ENCODE data around the gene TAF9B. TPM values are rescaled to one million over a fixed set of nuclear protein-coding genes. Genes with fewer than 3 reads are reported as not detected.

Gene TAF9B, protein sequence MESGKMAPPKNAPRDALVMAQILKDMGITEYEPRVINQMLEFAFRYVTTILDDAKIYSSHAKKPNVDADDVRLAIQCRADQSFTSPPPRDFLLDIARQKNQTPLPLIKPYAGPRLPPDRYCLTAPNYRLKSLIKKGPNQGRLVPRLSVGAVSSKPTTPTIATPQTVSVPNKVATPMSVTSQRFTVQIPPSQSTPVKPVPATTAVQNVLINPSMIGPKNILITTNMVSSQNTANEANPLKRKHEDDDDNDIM
- 12.6 to 17.0 TPM (median 13.3 TPM) in 5 replicates for total RNA-seq (2022; extraction: Qiagen RNA extraction; ENCODE audit: low read depth)

DNA sequence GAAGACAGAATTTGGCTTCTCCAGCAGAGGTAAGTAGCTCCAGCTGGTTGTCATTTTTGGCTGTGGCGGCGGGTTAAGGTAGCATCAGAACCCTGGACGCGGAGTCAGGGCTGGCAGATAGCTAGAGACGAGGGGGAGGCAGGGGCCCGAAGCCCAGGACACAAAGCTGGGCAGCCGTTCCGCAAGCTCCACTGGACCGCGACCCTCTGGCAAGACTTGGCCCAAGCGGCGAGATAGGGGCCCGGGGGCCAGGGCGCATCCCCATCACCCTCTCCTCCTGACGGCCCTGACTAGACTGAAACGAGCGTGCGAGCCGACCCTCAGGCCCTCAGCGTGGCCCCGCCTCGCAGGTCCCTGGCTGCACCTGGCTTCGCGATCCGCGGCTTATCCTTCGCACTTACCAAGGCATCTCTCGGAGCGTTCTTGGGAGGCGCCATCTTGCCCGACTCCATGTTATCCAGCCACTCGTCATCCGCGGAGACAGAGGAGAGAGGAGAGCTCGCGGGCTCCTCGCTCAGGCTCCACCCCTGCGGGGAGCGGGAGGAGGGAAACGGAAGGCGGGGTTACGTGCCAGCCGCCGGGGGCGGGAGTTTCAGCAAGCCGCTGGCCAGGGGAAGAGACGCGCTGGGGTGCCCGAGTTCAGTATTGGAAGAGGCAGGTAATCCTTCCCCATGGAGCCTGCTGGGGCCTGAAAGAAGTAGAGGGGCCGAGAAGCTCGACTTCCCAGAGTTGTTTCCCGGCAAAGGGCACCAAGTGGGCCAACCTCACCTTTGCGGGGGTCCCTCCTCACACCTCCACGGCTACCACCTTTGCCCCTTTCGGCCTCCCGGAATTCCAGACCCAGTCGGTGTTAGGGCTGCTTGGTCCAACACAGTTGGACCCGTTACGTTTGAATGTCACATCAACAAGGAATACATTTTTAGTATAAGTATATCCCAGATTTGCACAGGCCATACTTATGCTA is at the start of gene TAF9B:
Gene TAF9B, minus strand, starts transcription at position 491 of the 964 bp plus-strand sequence. Its CDS starts 39 bp downstream, at position 452.

GRCh38 chrX:78103623-78104446 is 35.6 kb downstream of the TAF9B start, which contains the start of gene PGK1:
TSS of gene PGK1 (plus strand) at chrX:78104248. CDS start at chrX:78104341, 93 bp downstream.

Other genes starting within 250 kb of the TAF9B start
- gene MAGT1, start 244.2 kb downstream of the TAF9B start, total RNA-seq (2022; extraction: Qiagen RNA extraction; ENCODE audit: low read depth) = 37.3 to 49.0 TPM (median 44.2 TPM) in 5 replicates
- 557 to 700 TPM (median 577 TPM) in 5 replicates for gene COX7B, start 240.2 kb downstream of the TAF9B start, total RNA-seq (2022; extraction: Qiagen RNA extraction; ENCODE audit: low read depth)
- 3.0 to 4.3 TPM (median 4.1 TPM) in 5 replicates for gene ATP7A, start 229.0 kb downstream of the TAF9B start, total RNA-seq (2022; extraction: Qiagen RNA extraction; ENCODE audit: low read depth)
- gene PGAM4, start 170.0 kb downstream of the TAF9B start, total RNA-seq (2022; extraction: Qiagen RNA extraction; ENCODE audit: low read depth) = 0.17 to 0.46 TPM (median 0.36 TPM) in 3 of 5 replicates, not detected in the others
- gene PGK1, start 35.4 kb downstream of the TAF9B start, total RNA-seq (2022; extraction: Qiagen RNA extraction; ENCODE audit: low read depth) = 583 to 648 TPM (median 611 TPM) in 5 replicates
- not detected in 5 replicates for gene CYSLTR1, start 188.0 kb upstream of the TAF9B start, total RNA-seq (2022; extraction: Qiagen RNA extraction; ENCODE audit: low read depth)

Data from A549 treated with DMSO at 1 μM for 4 hours (cell line).